ENCODE measurements around the gene CCDC60. TPM values are rescaled to one million over a fixed set of nuclear protein-coding genes. Genes with fewer than 3 reads are reported as not detected.

CCDC60 gene
- total RNA-seq, 1 experiment from 2014 or later = not detected

- TF ChIP-seq MAX (IDR thresholded peaks at IDR 0.05) (no peak), ZFX (IDR thresholded peaks at IDR 0.05) (no peak), ATF3 (IDR thresholded peaks at IDR 0.05) (no peak)
Measured at GRCh38 chr12:119447618-119448017, 113.1 kb downstream of the CCDC60 start (continued).

- intact Hi-C loops (cut with micrococcal nuclease) = no loop called here
- POLR2A ChIA-PET = no interaction called here
Measured at GRCh38 chr12:119448611-119449131, 114.1 kb downstream of the CCDC60 start.

More at GRCh38 chr12:119448611-119449131, 114.1 kb downstream of the CCDC60 start:
- no peaks in the 10 kb centered on the region for H3K79me2 ChIP-seq (ENCODE audit: insufficient read depth, low read length)
- DNase-seq (ENCODE audit: low read depth, low spot score) (no peak), ATAC-seq (no peak)
- H3K9me3 ChIP-seq (ENCODE audit: control insufficient read depth in 1 of 2, insufficient read depth in 1 of 2, low read depth in 1 of 2, low read length in 2 of 2) = no peaks in the 10 kb centered on the region
- H3K9ac ChIP-seq (ENCODE audit: low read length) = no peak overlapping the region
- TF ChIP-seq ZFX (IDR thresholded peaks at IDR 0.05) = no peak
- TF ChIP-seq CTCF (IDR thresholded peaks at IDR 0.05 in 2 of 3, conservative IDR thresholded peaks at IDR 0.05 in 1 of 3; ENCODE audit: borderline replicate concordance in 1 of 3, insufficient read depth in 1 of 3, low read depth in 2 of 3, low read length in 2 of 3) = no peak
- no peak for TF ChIP-seq FOSL1 (IDR thresholded peaks at IDR 0.05; ENCODE audit: low read depth)
- TF ChIP-seq RAD21 (IDR thresholded peaks at IDR 0.05; ENCODE audit: low read depth) = no peak
- TF ChIP-seq SRF (IDR thresholded peaks at IDR 0.05; ENCODE audit: low read depth) = no peak
- TF ChIP-seq EGR1 (IDR thresholded peaks at IDR 0.05; ENCODE audit: low read depth) = no peak
- TF ChIP-seq REST (IDR thresholded peaks at IDR 0.05; ENCODE audit: low read depth) = no peak
- TF ChIP-seq EZH2phosphoT487 (IDR thresholded peaks at IDR 0.05; ENCODE audit: borderline replicate concordance) = no peak
- H3K4me1 ChIP-seq (ENCODE audit: control insufficient read depth in 1 of 2, insufficient read depth in 2 of 2, low read length in 2 of 2) = peaks cover 0 to 4% of the 10 kb centered on the region in 2 experiments; a peak in 2 of 4 replicates
- no peak overlapping the region for H3K4me2 ChIP-seq (ENCODE audit: low read length)
- no peaks in the 10 kb centered on the region for H3K36me3 ChIP-seq (ENCODE audit: control insufficient read depth in 1 of 2, insufficient read depth in 2 of 2, low read length in 2 of 2)
- RAD21 ChIA-PET (ENCODE audit: low non-redundant PET in 1 of 2, low total read pairs in 2 of 2, uncharacterized antibody in 2 of 2, unreplicated experiment in 2 of 2) = no interaction called here
- no TSS peak for BruUV-seq (replicated peaks)
- no peak overlapping the region for H3K4me3 ChIP-seq (replicated peaks in 1 of 2; ENCODE audit: low read depth in 1 of 2, low read length in 2 of 2)
- CTCF ChIA-PET = no interaction called here
- H2AFZ ChIP-seq (ENCODE audit: low read depth, low read length, poor library complexity, severe bottlenecking) = no peak overlapping the region
- H3K27ac ChIP-seq (ENCODE audit: low read depth, low read length) = no peak overlapping the region
- H4K20me1 ChIP-seq (ENCODE audit: insufficient read depth) = no peaks in the 10 kb centered on the region
- H3K27me3 ChIP-seq (ENCODE audit: insufficient read depth, low read length) = peaks cover 20% of the 10 kb centered on the region
- H3K9me2 ChIP-seq (ENCODE audit: insufficient read depth) = no peaks in the 10 kb centered on the region

All from HCT116 (cell line).